Measurements from ENCODE around the gene SLC40A1.

SLC40A1 gene

GRCh38 chr2:189595417-189595816 is 14.8 kb upstream of the SLC40A1 start:
- DNase-seq = no peak

DNA sequence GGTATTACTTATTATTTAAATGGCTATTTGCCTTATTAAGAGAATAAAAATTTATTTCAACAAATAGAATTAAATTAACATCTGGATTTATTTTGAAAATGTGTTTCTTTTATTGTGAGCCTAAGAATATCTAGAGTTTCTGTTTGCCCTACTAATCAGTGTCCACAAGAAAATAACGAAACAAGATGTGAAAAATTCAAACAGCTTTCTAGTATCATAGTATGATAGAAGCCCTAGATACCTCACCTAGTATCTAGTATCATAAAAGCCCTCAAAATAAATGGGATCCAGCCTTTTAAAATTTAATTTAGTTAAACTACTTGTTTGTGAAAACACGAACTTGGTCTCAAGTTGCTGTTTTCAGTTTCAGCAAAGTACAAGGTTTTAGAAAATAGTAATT is 13.7 kb upstream of the SLC40A1 start:
- no peak for DNase-seq

DNA sequence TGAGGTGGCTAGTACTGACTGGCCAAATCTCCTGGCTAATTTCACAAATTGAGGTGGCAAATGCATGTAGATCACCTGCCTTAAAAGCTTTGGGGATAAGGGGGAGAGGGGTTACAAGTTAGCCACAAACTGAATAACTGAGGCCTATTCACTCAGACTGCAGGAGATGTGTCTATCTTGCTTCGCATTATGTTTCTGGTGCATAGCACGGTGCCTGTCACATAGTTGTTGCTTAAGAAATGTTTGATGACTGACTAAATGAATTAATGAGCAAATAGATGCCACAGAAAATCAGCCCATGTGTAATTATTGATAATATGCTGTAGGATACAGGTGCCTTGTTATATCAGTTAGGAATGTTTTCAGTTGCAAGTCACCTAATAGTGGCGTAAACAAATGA is 12.5 kb upstream of the SLC40A1 start:
- DNase-seq = no peak

DNA sequence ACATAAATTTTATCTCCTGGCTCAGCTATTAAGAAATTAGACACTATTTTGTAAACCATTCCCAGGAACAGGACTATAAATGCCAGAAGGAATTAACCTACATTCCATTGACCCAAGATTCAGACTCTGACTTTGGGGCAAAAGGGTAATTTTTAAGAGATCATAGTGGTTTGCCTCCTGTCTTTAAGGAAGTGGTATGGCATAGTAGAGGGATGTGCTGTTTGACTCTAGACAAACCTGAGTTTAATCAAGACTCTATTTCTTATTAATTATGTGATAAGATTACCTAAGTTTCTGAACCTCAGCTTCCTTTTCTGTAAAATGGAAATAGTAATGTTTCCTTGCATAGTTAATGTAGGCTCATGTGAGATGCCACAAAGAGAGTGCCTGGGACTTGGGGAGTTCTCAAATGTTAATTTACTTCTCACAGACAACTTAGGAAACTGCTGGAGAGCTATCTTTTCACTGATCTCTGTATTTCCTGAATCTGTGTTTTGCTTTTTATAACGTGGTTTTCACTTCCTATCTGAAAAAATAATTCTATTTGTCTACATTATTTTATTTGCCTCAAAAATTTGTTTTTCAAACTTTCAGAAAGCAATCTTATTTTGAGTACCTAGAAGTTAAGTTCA is 11.9 kb upstream of the SLC40A1 start:
- no peak for DNase-seq

- DNase-seq = no peak
Observed at GRCh38 chr2:189587780-189588179, 7.2 kb upstream of the SLC40A1 start.

DNA sequence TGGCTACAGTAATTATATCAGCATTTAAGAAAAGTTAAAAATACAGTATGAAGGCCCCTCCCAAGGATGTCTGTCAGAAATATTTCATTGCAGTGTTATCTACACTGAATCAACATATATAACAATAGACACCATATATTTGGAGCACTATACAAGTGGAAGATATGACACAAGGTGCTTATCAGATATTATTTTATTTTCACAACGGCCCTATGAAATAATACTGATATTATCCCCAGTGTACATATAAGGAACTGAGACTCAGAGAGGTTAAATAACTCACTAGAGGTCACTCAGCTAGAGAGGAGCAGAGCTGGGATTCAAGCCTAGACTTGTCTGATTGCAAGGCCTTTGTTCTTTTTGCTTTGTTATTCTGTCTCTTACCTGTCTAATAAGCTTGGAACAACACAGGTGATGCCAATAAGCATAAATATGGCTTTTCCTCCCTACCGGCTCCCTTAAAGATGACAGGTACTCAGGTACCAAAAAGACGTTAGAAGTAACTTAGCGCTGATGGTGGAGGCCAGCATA is 4.7 kb upstream of the SLC40A1 start:
- no peak for DNase-seq

- DNase-seq = no peak
Observed at GRCh38 chr2:189584686-189585085, 4.1 kb upstream of the SLC40A1 start.

DNA sequence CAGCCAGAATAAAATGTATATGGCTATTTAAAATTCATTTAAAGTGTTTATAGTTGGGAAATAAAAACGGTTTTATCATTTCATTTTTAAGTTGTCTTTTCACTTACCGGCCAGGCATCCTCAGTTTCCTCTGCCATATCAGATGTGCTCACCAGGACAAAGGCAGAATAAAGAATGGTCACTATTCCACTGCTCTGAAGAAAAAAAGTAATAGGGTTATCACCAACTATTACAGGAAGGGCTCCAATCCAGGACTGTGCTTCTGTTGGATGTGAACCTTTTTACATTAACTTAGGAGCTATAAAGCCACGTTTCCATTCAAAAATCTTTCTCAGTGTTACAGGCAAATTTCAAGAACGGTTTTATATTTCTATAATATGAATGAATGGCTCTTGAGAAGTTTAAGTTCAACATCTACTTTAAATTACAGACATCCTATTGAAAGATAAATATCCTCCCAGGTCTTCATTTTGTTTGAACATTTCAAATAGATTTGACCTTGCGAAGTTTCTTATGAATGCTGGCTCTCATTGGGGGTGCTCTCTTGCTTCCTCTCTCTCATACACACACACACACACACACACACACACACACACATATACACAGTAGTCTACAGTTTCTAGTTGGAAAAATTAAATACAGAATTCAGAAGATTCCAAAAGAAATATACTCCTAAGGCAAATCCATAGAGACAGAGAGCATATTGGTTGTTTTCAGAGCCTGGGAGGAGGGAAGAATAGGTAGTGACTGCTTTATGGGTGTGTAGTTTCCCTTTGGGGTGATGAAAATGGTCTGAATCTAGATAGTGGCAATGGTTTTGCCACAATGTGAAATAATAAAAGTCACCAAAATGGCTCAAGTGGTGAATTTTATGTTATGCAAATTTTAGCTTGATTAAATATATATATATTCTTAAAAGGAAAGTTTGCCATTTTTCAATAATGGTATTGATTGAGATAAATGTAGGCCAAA is 2.9 kb upstream of the SLC40A1 start:
- DNase-seq = no peak

DNA sequence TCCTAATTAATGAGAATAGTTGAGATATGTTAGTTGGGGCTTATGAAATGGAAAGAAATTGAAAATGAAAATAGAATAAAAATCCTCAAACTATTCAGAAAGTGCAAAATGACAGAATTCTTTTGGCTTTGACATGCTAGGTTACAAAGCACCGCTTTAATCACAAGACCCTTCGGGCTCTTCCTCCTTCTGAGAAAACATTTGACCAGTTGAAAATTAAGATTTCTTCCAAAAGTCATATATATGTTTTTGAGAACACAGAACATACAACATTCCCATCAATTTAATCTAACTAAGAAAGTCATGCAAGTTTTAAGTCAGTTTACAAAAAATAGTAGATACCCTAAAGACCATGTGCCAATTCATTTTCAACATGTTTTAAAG is 2.2 kb upstream of the SLC40A1 start:
- DNase-seq = no peak

GRCh38 chr2:189582140-189582808 is 1.7 kb upstream of the SLC40A1 start:
- no peak for DNase-seq

DNA sequence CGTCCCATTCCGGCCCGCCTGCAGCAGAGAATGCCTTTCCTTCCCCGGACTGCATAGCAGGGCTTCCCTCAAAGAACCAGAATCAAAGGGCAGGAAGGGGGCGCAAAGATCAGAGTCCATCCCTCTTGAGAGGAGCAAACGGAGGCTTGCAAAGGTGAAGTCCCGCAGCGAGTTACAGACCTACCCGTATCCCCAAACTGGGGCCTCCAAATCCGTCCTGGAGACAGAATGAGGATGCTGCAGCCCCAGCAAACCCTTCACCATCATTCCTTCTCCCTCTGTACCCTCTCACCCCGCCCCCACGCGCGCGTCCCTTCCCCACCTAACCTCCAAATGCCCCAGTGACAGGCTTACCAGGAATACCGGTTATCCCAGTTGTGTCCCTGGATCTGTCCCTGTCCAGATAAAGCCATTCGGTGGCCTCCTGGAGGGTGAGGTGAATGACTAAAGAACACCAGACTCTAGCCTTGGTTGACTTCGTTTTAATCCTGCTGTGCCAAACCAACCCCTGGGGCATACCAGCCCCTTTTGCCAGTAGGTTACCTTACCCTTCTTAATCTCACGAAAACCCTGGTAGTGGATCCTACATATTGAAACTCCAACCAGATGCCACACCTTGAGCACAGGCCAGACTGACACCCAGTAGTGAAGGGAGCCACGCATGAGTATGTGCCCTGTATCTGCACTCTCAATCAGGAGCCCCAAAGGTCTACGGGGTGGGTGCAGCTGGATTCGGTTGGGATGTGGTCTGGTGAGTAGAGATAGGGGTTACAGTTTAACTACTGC is 961 bp upstream of the SLC40A1 start:
- no peak for DNase-seq

- no peak for DNase-seq
Observed at GRCh38 chr2:189580241-189580651, 340 bp downstream of the SLC40A1 start.

DNA sequence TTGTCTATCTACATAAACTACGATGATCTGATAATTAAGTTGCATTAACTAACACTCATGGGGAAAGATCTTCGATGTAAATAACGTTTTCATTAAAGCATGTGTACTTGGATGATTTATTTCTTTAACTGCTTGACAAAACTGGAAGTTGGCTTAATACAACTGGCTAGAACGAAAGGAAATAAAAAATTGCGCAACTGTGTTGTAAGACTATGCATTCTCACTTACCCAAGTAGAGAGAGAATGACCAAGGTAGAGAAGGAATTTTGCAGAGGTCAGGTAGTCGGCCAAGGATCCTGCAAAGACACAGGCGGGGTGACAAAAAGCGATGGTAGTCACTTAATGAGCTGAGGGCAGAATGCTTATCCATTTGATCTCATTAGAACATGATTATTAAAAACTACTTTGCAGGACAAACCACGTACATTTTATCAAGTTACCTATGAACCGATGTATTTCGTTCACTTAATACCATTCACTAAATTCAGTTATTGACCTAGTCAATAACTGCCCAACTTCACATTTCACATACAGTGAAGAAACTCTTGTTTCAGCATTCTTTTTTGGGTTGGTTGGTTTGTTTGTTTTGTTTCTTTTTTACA is 900 bp downstream of the SLC40A1 start:
- DNase-seq = no peak

GRCh38 chr2:189578272-189578950 is 2.2 kb downstream of the SLC40A1 start:
- DNase-seq = no peak

DNA sequence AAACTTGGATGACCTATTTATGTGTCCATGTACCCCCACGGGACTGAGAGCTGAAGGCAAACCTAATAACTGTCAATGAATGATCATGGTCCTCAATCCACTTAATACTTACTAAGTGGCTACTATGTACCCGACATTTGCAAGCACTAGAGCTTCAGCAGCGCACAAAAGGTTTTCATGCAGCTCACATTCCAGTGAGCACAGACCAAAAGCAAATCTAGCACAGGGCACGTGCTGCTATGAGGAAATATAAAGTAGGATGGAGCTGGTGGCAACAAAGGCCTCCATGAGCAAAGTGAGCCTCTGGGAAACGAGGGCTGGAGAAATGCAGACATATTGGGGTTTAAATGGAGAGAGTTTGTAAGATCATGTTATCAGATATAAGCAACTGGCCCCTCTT is 3.5 kb downstream of the SLC40A1 start:
- DNase-seq = no peak

DNA sequence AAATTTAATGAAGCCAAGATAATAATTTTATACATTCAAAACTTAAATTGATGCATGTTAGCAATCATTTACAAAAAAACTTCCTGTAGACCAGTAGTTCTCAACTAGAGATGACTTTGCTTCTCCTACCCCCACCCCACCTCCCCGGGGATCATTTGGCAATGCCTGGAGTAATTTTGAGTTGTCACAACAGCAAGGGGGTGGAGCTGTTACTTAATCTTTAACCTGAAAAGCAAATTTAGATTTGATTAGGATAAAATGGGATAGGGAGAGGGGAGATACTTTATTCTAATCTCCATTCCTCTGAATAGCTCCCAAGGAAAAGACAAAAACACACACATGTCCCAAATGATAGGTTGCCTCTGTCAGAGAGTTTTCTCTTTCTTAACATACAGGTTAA is 4.2 kb downstream of the SLC40A1 start:
- DNase-seq = no peak

DNA sequence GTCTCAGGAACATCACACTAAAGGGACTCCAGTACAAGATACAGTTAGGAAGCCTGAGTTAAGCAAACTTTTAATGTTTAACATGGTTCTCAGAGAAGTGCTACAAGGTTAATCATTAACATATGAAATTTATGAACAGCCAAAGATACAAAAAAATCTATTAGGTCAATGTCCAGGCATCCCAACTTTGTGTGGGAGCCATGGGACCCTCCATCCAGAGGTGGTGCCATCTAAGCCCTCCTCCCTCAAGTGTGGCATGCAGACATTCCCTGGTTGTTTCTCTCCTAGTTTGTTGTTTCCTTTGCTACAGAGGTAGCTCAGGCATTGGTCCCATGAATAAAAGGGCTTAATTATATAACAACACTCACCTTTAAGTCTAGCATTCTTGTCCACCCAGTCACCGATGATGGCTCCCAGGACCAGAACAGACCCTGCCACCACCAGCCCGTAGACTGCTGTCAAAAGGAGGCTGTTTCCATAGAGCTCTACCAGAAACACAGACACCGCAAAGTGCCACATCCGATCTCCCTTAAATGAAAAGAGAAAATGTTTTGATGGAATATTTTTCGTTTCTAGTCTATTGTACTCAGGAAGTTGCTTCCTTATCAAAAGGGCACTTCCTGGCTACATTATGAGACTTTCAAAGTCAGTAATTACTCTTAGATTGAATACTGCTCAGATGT is 5.7 kb downstream of the SLC40A1 start:
- DNase-seq = no peak

DNA sequence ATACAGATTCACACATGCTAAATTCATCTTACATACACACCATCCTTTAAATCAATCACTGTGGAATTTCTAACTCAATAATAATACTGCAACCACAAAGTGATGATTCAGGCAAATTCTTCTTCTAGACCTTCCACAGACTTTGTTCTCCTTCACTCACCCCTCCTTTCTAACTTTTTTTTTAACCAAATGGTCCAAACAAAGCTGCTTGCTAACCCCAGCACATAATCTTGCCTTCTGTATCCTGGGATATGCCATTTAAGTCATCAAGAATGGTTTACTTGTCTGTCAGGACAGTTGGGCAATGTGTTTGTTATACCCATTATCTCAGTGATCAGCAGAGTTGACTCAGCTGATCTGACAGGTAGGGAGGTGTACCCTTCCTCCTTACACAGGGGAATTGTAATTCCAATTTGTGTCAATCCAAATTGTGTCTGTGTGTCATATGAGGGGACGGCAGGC is 10.0 kb downstream of the SLC40A1 start:
- no peak for DNase-seq

- no peak for DNase-seq
Observed at GRCh38 chr2:189569295-189569910, 11.2 kb downstream of the SLC40A1 start.

GRCh38 chr2:189566046-189566445 is 14.5 kb downstream of the SLC40A1 start:
- no peak for DNase-seq
